CD4-positive, alpha-beta T cell (primary cell): ENCODE data around the gene DIAPH2. TPM values are rescaled to one million over a fixed set of nuclear protein-coding genes. Genes with fewer than 3 reads are reported as not detected.

Experiments
- ATAC-seq: fragments of 200-7000 bp; cut with Tn5 transposase; one replicate; pipeline ENCODE4 v1.10.0; 2022; ENCODE audit warnings: mild to moderate bottlenecking; ENCODE audit not compliant: poor library complexity
- CTCF ChIA-PET: fragments of 350-600 bp; sonication (Branson Sonifier 250); formaldehyde crosslinking; loops from one replicate; lab custom pipeline; 2021; ENCODE audit warnings: antibody characterized with exemption, inconsistent platforms; lab: Charles Lee
- POLR2A ChIA-PET: fragments of 350-600 bp; sonication (Branson Sonifier 250); formaldehyde crosslinking; loops from one replicate; lab custom pipeline; 2021; ENCODE audit warnings: antibody characterized with exemption, inconsistent platforms; lab: Charles Lee
- DNase-seq, 14 experiments: peaks; one replicate each; pipeline ENCODE4 v3.0.0-alpha.2; 2013 to 2020; ENCODE audit warnings: mixed read lengths in 2 of 14
- H3K27ac ChIP-seq, 2 donors: one replicate each; pipeline versions ENCODE4 v1.5.1 to v1.7.0; 2013; ENCODE audit warnings: low read length in 2 of 2, low read depth in 1 of 2, mild to moderate bottlenecking in 1 of 2
- H3K27me3 ChIP-seq, 2 experiments: 1 replicate in 1 of 2; 2 replicates in 1 of 2; pipeline versions ENCODE4 v1.6.1 to v1.7.0; 2013; ENCODE audit warnings: low read length in 2 of 2, control low read depth in 1 of 2, mild to moderate bottlenecking in 1 of 2, moderate library complexity in 1 of 2; ENCODE audit not compliant: insufficient read depth in 2 of 2, control insufficient read depth in 1 of 2
- H3K36me3 ChIP-seq: one replicate; pipeline ENCODE4 v1.6.1; 2013; ENCODE audit warnings: low read length, control low read depth; ENCODE audit not compliant: insufficient read depth
- H3K4me1 ChIP-seq: one replicate; pipeline ENCODE4 v1.6.1; 2013; ENCODE audit warnings: low read length, control low read depth; ENCODE audit not compliant: insufficient read depth
- H3K4me3 ChIP-seq: one replicate; pipeline ENCODE4 v1.5.1; 2013; ENCODE audit warnings: mild to moderate bottlenecking, low read length, moderate library complexity
- H3K9me3 ChIP-seq, 2 experiments: 1 replicate in 1 of 2; 2 replicates in 1 of 2; pipeline versions ENCODE4 v1.6.1 to v1.7.0; 2013; ENCODE audit warnings: low read length in 2 of 2, mild to moderate bottlenecking in 2 of 2, control low read depth in 1 of 2, moderate library complexity in 1 of 2; ENCODE audit not compliant: control insufficient read depth in 1 of 2, insufficient read depth in 1 of 2
- H3K27ac Mint-ChIP-seq: one replicate; pipeline ENCODE4 v1.8.0; 2020; ENCODE audit warnings: mixed read lengths
- H3K27me3 Mint-ChIP-seq: one replicate; pipeline ENCODE4 v1.8.0; 2021; ENCODE audit warnings: mixed read lengths
- H3K36me3 Mint-ChIP-seq: one replicate; pipeline ENCODE4 v1.8.0; 2021; ENCODE audit warnings: low read depth, mixed read lengths
- H3K4me1 Mint-ChIP-seq: one replicate; pipeline ENCODE4 v1.8.0; 2021; ENCODE audit warnings: low read depth, mixed read lengths
- H3K4me3 Mint-ChIP-seq: one replicate; pipeline ENCODE4 v1.8.0; 2020; ENCODE audit warnings: mild to moderate bottlenecking, mixed read lengths
- H3K9me3 Mint-ChIP-seq: one replicate; pipeline ENCODE4 v1.8.0; 2020; ENCODE audit warnings: mixed read lengths
- CTCF ChIP-seq: fragments of 200-600 bp; IDR thresholded peaks from one replicate; pipeline ENCODE4 v1.8.0; 2022; ENCODE audit warnings: antibody characterized with exemption, mild to moderate bottlenecking
- intact Hi-C, 2 experiments: fragments of 100-400 bp; cut with DNase I in 1 of 2; cut with micrococcal nuclease in 1 of 2; formaldehyde crosslinking; loops; one replicate each; pipeline versions ENCODE4 v1.15.1 to v1.9.0; 2023 to 2025; cut with DNase I, micrococcal nuclease
- total RNA-seq, 174 experiments: library from RNA in 2 of 174; stranded (reverse) in 2 of 174; gene quantifications; one replicate each; pipeline ENCODE4 v1.2.3 and lab custom pipeline; 2021 to 2026

Gene DIAPH2
- total RNA-seq, 2 experiments from 2014 or later, result 11.4 to 11.7 TPM

- POLR2A ChIA-PET, result no interaction called here
- intact Hi-C loops, result no loop called here
- Histone ChIP-seq H3K36me3 (no peaks in the 10 kb centered on the region), H3K4me1 (no peaks in the 10 kb centered on the region), H3K27me3 (no peaks in the 10 kb centered on the region), H3K4me3 (no peak overlapping the region), H3K27ac (no peak overlapping the region), H3K9me3 (peaks cover 0 to 4% of the 10 kb centered on the region in 2 experiments)
- no peak for DNase-seq
- Mint-ChIP-seq H3K4me3 (no peak overlapping the region), H3K27ac (no peak overlapping the region), H3K9me3 (peaks cover 6% of the 10 kb centered on the region), H3K36me3 (peaks cover 22% of the 10 kb centered on the region), H3K4me1 (no peaks in the 10 kb centered on the region), H3K27me3 (no peaks in the 10 kb centered on the region)
- CTCF ChIA-PET, result no interaction called here
- ATAC-seq, result no peak
- no peak for TF ChIP-seq CTCF
Measured at GRCh38 chrX:97524340-97524739, 839.7 kb downstream of the DIAPH2 start.

- Mint-ChIP-seq H3K27ac (no peak overlapping the region), H3K9me3 (peaks cover 6% of the 10 kb centered on the region), H3K4me1 (no peaks in the 10 kb centered on the region), H3K27me3 (no peaks in the 10 kb centered on the region), H3K36me3 (peaks cover 29% of the 10 kb centered on the region), H3K4me3 (no peak overlapping the region)
- intact Hi-C loops, result no loop called here
- Histone ChIP-seq H3K27me3 (no peaks in the 10 kb centered on the region), H3K36me3 (no peaks in the 10 kb centered on the region), H3K4me1 (no peaks in the 10 kb centered on the region), H3K9me3 (peaks cover 0 to 4% of the 10 kb centered on the region in 2 experiments), H3K27ac (no peak overlapping the region), H3K4me3 (no peak overlapping the region)
- no peak for ATAC-seq
- no peak for DNase-seq
- POLR2A ChIA-PET, result no interaction called here
- no peak for TF ChIP-seq CTCF
- CTCF ChIA-PET, result no interaction called here
Measured at GRCh38 chrX:97524997-97525396, 840.4 kb downstream of the DIAPH2 start.

- Mint-ChIP-seq H3K9me3 (peaks cover 6% of the 10 kb centered on the region), H3K4me3 (no peak overlapping the region), H3K27me3 (no peaks in the 10 kb centered on the region), H3K4me1 (no peaks in the 10 kb centered on the region), H3K27ac (no peak overlapping the region), H3K36me3 (peaks cover 34% of the 10 kb centered on the region)
- CTCF ChIA-PET, result no interaction called here
- Histone ChIP-seq H3K9me3 (peaks cover 0 to 4% of the 10 kb centered on the region in 2 experiments), H3K27ac (no peak overlapping the region), H3K36me3 (no peaks in the 10 kb centered on the region), H3K27me3 (no peaks in the 10 kb centered on the region), H3K4me1 (no peaks in the 10 kb centered on the region), H3K4me3 (no peak overlapping the region)
- TF ChIP-seq CTCF, result no peak
- ATAC-seq, result no peak
- intact Hi-C loops, result no loop called here
- POLR2A ChIA-PET, result no interaction called here
- no peak for DNase-seq
Measured at GRCh38 chrX:97525981-97526380, 841.3 kb downstream of the DIAPH2 start.
